Measurements from ENCODE around the gene CCL7.

Gene CCL7

DNA sequence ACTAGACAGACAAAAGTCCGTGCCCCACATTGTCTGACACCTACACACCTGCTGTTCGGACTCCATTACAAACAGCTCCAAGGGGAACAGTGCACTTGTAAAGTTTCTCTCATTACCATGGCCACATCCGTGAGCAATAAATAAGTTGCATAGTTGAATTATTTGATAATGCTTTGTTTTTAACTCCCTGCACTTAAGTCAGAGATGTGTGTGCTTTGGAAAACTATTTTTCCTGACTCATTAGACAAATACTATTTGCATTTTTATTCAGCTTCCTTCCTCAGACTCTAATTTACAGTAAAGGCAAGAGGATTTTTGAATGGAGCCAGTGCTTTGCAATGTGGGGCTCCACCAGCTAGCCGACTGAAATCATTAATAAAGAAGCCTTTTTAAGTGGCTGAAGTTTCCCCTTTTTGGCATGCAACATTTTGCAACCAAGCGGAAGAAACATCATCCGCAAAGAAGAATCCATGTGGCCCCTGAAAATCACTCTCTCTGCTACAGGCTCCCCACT lies 21.5 kb upstream of the CCL7 start:
- DNase-seq: no peak

DNA sequence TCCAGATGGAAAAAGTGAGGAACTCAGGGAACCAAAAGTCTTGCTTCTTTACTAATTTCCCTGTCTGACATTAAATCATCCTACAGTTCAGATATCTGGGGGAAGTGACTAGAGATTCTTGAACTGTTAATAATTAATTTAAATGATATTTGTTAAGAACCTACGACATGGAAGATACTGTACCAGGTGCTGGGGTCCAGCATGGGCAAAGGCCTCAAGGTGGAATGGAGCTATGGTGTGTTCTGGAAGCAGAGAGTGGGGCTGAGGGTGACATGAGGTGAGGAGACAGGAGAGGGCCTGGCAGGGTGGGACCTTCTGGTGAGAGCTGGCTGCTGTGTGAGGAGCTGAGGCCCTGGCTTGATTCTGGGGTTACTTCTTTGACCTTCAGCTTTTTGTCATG lies 21.0 kb upstream of the CCL7 start:
- no peak for DNase-seq

DNA sequence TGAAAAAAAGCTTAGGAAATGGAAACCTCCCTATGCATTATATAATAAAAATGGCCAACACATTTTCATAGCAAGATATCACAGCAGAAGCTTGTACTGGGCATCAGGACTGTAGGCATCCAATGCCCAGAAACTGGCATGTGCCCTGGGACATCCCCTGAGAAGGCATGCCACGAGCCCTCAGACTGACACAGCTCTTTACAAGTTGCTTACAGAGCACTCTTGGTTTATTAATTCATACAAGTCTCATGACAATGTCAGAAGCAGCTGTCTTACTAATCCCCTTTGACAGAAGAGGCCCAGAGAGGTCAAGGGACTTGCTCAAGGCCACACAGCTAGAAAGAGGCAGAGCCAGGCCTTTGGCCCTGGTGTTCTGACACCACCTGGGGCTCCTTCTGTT lies 20.5 kb upstream of the CCL7 start:
- DNase-seq: no peak

DNA sequence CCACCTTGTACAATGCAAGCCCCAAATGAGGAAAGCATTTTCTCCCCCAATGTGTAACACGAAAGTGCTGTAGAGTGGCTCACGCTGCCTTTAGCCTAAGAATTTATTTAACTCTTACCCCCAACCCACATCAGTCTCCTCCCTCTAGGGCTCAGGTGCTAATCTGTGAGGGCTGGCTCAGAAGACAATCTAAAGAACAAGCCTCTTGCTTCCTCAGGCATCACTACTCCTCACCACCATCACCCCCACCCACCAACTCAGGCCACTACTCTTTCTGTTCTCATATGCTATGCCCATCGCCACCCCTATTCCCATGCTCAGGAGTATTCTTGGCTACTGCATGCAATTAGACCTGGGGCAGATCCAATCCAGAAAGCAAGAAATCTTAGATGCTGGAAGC lies 18.8 kb upstream of the CCL7 start:
- no peak for DNase-seq

DNA sequence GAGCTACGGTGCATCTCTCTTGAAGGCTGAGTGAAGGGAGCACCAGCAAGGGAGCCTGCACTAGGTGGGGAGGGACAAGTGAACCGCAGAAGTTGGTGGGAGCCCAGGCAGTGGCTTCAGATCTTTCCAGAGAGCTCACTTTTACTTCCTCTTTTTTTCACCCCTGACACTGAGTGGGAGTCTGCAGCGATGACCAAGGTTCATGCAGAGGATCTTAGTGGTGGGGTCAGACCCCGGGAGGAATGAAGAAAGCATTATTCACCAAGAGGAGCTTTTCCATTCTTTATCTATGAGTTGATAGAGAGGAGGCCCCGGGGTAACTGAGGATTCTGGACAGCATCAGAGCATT lies 18.0 kb upstream of the CCL7 start:
- no peak for DNase-seq

DNA sequence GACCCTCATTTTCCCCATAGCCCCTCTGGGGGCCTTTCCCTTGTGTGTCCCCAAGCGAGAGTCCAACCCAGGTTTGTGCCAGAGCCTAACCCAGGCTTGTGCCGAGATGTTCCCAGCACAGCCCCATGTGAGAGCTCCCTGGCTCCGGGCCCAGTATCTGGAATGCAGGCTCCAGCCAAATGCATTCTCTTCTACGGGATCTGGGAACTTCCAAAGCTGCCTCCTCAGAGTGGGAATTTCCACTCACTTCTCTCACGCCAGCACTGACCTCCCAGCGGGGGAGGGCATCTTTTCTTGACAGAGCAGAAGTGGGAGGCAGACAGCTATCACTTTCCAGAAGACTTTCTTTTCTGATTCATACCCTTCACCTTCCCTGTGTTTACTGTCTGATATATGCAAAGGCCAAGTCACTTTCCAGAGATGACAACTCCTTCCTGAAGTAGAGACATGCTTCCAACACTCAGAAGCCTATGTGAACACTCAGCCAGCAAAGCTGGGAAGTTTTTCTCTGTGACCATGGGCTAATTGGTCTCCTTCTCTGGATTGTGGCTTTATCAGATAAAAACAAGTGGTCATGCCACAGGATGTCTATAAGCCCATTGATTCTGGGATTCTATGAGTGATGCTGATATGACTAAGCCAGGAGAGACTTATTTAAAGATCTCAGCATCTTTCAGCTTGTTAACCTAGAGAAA lies 17.4 kb upstream of the CCL7 start:
- no peak for DNase-seq

DNA sequence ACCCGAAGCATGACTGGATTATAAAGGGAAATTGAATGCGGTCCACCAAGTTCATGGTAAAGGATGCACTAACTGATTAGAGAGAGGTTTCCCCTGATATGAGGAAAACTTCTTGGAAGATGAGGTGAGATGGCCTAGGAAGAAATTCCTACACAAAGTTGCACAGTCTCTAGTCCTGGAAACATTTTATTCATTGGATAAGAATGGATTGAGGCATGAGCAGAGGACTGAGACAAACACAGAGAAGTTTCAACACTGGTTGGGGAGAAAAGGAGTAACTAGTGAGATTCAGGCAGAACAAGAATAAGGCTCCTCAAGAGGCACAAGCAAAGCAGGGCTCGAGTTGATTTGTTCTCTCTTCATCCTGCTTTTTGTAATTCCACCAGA lies 16.9 kb upstream of the CCL7 start:
- DNase-seq: no peak

DNA sequence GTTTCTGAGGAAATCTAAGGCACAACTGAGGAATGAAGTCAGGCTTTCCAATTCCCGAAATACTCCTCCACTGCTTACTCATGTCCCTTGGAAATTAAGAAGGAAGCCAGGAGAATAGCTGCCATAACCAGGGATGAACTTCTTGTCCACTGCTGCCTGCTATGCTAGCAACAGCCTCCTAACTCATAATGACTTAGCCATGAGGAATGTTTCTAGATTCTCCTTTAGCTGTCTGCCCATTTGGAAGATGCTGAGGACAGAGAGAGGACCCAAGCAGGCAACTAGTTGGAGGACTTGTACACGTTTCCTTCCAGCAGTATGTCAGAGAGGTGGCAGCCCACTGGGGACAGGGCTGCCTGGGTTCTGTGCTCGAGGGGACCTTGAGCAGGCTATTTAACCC lies 15.9 kb upstream of the CCL7 start:
- no peak for DNase-seq

DNA sequence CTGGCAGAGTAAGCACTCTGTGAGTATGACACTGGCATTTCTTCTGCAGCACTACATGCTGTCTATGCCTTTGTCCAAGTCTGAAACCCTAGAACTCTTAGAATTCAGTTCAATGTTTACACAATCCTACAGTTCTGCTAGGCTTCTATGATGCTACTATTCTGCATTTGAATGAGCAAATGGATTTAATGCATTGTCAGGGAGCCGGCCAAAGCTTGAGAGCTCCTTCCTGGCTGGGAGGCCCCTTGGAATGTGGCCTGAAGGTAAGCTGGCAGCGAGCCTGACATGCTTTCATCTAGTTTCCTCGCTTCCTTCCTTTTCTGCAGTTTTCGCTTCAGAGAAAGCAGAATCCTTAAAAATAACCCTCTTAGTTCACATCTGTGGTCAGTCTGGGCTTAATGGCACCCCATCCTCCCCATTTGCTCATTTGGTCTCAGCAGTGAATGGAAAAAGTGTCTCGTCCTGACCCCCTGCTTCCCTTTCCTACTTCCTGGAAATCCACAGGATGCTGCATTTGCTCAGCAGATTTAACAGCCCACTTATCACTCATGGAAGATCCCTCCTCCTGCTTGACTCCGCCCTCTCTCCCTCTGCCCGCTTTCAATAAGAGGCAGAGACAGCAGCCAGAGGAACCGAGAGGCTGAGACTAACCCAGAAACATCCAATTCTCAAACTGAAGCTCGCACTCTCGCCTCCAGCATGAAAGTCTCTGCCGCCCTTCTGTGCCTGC lies 15.2 kb upstream of the CCL7 start, which contains the start of gene CCL2:
CCL2 (plus strand) TSS at position 635 of the 730 bp plus-strand sequence; CDS start at position 700, 65 bp downstream.
- no peak for DNase-seq

DNA sequence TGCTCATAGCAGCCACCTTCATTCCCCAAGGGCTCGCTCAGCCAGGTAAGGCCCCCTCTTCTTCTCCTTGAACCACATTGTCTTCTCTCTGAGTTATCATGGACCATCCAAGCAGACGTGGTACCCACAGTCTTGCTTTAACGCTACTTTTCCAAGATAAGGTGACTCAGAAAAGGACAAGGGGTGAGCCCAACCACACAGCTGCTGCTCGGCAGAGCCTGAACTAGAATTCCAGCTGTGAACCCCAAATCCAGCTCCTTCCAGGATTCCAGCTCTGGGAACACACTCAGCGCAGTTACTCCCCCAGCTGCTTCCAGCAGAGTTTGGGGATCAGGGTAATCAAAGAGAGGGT lies 14.7 kb upstream of the CCL7 start:
- DNase-seq: no peak

DNA sequence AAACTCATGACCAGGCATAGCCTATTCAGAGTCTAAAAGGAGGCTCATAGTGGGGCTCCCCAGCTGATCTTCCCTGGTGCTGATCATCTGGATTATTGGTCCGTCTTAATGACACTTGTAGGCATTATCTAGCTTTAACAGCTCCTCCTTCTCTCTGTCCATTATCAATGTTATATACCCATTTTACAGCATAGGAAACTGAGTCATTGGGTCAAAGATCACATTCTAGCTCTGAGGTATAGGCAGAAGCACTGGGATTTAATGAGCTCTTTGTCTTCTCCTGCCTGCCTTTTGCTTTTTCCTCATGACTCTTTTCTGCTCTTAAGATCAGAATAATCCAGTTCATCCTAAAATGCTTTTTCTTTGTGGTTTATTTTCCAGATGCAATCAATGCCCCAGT lies 14.2 kb upstream of the CCL7 start:
- DNase-seq: no peak

DNA sequence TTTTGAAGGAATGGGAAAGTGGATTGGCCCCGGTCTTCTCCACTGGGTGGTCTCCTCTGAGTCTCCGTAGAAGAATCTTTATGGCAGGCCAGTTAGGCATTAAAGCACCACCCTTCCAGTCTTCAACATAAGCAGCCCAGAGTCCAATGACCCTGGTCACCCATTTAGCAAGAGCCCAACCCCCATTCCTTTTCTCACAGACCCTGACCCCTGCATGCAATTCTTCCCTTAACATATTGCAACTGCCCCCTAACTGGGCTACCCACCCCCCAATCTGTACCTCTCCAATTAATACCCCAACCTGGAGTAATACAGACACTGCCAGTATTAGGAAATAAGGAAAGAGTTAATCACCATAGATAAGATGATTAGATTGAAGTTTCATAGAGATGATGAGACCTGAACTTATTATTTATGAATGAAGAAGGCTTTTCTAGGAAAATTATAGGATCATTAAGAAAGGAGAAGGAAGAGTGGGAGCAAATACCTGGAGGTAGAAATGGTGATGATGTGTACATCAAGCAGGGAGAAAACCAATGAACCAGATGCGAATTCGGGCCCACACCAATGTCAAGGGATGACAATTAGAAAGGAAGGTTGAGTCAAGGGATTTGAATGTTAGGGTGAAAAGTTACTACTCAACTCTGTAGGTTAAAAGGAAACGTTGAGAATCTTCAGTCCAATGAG lies 12.6 kb upstream of the CCL7 start:
- no peak for DNase-seq

DNA sequence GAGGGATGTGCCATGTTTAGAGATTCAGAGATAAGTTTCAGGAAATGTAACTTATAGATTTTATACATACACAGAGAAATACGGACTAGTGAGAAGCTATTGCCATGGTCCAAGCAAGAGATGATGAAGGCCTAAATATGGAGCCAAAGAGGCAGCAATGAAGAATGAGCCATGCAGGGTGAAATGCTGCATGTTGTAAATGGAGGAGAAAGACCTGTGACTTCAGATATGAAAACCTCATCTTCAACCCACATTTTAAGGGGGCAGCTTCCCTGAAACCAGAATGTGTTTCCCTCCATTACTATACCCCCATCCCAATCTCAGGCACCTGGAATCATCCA lies 12.1 kb upstream of the CCL7 start:
- no peak for DNase-seq

DNA sequence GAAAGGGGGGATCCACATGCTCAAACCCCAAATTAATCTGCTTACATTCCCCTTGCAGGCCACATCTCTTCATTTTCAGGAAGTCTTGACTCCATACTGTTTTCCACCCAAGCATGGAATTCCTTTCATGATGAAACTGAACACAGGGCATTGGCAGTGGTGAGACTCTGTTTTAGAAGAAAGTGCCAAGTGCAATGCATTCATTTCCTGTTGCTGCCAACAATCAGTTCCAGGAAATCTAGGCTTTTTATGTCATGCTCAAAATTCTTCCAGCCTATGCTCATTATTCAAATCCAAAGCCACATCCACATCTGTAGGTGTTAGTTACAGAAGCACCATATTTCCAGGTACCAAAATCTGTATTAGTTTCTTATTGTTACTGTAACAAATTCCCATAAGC lies 10.9 kb upstream of the CCL7 start:
- no peak for DNase-seq

DNA sequence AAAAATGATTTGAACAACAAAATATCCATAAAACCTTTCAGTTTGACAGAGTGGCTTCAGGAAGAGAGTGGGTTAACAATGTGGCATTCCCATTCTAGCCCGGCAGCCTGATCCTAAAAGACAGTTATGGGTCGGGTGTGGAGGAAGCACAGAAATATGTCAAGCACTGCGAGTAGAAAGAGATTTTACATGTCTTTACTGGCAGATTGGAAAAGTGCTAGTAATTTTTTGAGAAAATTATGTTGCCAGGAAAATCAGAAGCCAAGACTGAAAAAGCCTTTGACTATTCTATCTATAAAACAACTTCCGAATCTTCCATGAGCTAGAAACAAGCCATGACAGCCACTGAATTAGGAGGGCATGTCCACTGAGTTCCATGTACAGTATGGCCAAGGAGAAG lies 9.2 kb upstream of the CCL7 start:
- no peak for DNase-seq

DNA sequence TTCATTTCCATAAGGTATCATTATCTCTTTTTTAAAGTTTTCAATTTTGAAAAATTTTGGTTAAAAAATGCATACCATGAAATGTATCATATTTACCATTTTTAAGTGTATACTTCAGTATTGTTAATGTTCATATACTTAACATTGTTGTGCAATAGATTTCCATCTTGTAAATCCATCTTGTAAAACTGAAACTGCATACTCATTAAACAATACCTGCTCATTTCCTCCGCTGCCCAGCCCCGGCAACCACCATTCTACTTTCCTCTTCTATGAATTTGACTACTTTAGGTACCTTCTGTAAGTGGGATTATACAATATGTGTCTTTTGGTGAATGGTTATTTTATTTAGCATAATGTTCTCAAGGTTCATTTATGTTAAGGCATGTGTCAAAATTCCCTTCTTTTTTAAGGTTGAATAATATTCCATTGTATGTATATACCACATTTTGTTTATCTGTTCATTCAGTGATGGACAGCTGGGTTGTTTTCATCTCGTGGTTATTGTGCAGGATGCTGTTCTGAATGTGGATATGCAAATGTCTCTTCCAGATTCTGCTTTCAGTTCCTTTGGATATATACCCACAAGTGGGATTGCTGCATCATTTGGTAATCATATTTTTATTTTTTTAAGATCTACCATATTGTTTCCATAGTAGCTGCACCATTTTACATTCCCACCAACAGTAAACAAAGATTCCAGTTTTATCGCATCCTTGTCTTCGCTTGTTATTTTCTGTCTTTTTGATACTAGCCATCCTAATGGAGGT lies 8.3 kb upstream of the CCL7 start:
- DNase-seq: no peak

DNA sequence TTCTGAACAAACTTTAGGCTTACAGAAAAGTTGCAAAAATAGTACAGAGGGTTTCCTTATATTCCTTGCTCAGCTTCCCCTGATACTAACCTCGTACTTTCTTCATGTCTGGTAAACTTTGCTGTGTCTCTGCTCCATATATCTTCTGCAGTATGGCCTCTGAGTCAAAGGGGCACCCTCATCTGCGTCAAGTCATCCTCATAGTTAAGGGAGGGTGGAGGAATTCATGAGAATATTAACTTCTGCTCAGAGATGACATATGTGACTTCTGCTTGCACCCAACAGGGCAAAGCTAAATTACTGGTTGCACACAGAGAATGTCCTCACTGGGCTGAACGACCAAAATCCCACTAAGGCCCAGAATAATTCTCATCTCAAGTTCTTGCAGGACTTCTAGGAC lies 4.3 kb upstream of the CCL7 start:
- DNase-seq: no peak

DNA sequence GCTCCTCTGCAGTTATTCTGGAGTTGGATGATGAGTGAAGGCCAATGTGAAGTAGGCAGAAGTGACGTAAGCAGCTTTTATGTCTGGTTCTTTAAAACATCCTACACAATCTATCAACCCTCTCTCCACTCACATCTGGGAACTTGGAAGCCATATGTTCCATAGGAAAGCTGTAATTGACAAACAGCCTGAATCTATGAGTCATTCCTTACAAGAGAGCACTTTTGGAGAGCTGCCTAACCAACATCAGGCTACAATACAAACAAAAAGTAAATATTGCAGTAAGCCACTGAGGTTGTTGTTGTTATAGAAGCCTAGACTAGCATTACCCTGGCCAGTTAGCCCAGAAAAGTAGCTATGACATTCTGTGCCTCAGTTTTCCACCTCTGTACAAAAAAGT lies 5.9 kb downstream of the CCL7 start:
- DNase-seq: no peak

DNA sequence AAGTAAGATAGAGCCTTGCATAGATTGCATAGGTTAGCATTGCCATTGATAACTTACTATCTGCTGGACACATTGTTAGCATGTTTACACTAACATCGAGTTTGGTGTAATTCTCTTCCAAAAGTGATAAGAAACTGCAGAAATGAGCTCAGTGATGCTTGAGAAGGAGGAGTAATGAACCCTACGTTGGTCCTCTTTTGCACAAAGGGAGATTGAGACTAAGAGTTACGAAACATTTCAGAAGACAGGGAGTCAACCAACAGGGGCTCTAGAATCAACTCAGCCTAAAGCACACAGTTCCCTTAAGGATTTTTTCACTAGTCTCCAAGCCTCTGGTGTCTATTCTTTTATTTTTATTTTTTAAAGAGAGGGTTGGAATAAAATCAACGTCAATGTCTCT lies 6.8 kb downstream of the CCL7 start:
- DNase-seq: no peak

DNA sequence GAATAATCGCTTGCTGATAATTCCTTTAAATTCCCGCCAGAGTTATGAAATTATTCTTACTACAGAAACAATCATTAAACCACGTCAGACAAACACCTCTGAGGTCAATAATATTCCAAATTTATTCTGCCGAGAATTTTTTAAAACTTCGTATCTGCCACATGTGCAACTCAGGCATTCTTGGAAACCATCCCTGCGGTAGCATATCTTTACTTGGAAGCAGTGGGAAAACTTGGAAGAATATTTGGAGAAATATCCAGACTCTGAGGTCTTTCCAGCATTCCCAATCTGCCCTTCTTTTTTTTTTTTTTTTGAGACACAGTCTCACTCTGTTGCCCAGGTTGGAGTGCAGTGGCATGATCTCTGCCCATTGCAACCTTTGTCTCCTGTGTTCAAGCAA lies 13.6 kb downstream of the CCL7 start:
- DNase-seq: no peak

DNA sequence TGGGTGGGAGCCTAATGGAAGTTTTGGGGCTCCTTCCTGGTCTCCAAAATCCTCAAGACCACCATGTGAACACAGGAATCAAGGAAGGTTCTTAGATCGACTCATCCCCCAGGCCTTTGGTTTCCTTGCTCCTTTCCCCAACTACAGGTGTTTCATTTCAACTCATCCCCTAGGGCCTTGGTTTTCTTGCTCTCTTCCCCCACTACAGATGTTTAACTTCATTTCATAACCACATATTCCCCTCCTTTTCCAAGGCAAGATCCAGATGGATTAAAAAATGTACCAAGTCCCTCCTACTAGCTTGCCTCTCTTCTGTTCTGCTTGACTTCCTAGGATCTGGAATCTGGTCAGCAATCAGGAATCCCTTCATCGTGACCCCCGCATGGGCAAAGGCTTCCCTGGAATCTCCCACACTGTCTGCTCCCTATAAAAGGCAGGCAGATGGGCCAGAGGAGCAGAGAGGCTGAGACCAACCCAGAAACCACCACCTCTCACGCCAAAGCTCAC lies 15.3 kb downstream of the CCL7 start, which contains the start of gene CCL11:
CCL11 (plus strand) TSS at position 457 of the 507 bp plus-strand sequence. CDS start 67 bp downstream, outside the sequence.
- no peak for DNase-seq

DNA sequence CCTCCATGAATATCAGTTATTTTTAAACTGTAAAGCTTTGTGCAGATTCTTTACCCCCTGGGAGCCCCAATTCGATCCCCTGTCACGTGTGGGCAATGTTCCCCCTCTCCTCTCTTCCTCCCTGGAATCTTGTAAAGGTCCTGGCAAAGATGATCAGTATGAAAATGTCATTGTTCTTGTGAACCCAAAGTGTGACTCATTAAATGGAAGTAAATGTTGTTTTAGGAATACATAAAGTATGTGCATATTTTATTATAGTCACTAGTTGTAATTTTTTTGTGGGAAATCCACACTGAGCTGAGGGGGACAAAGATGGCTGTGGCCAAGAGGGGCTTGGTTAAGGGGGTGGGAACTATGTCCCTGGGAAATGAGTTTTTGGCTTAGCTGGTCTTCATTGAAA lies 17.9 kb downstream of the CCL7 start:
- DNase-seq: no peak

DNA sequence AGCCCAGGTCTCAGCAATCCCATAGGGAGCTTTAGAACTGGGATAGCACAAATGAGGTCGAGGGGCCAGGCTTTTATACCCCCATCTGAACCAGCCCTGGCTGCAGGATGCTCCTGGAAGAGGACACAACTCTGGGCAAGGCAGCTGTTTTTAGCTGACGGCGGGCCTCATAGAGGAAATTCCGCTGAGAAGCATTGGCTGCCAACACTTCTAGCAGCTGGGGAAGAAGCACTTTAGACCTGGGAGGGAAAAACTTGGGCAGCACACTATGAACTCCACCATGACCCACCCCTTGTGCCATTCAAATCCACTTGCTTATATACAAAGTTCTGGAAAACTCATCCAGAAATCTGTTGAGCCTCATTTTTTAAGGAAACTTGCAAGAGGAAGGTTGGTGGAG lies 20.6 kb downstream of the CCL7 start:
- no peak for DNase-seq

All from CD4-positive, alpha-beta T cell treated with Interleukin-17A for 1 hour (primary cell).